ENCODE results near the gene JARID2.

DNA sequence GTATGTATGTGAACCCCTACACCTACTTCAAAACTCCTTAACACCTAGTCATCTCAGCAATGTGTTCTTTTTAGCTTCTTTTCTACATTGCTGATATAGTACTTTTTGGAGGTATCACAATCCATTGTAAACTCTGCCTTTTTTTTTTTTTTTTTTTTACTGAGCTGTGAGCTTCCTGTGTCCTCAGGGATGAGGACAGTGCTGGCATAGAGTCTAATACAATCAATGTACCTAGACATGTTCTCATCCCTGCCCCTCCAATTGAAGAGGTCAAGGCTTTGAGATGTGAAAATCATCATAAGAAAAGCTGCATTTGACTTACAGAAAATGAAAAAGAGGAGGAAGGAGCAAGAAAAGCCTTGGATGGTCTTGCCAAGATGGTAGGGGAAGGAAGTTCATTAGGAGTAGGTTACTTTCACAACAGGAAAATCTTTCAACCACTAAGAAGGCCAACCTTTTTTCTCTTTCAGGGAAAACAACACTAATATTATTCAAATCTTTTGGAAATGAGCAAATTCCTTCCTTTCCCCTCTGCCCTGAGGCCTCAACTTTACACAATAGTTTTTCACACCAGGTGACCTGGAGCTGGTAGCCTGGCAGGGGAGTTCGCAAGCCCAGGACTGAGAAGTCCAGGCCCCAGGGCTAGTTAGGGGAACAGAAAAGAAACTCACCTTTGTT, 2.8 kb upstream of the JARID2 start:
- TF ChIP-seq SIN3A (IDR thresholded peaks at IDR 0.05; ENCODE audit: borderline replicate concordance, insufficient read depth, low read length) (no peak), TAF1 (IDR thresholded peaks at IDR 0.05; ENCODE audit: borderline replicate concordance, insufficient read depth, low read length) (no peak), POLR2AphosphoS5 (IDR thresholded peaks at IDR 0.05; ENCODE audit: low read depth, low read length) (no peak)
- TF ChIP-seq, protein P1, sequence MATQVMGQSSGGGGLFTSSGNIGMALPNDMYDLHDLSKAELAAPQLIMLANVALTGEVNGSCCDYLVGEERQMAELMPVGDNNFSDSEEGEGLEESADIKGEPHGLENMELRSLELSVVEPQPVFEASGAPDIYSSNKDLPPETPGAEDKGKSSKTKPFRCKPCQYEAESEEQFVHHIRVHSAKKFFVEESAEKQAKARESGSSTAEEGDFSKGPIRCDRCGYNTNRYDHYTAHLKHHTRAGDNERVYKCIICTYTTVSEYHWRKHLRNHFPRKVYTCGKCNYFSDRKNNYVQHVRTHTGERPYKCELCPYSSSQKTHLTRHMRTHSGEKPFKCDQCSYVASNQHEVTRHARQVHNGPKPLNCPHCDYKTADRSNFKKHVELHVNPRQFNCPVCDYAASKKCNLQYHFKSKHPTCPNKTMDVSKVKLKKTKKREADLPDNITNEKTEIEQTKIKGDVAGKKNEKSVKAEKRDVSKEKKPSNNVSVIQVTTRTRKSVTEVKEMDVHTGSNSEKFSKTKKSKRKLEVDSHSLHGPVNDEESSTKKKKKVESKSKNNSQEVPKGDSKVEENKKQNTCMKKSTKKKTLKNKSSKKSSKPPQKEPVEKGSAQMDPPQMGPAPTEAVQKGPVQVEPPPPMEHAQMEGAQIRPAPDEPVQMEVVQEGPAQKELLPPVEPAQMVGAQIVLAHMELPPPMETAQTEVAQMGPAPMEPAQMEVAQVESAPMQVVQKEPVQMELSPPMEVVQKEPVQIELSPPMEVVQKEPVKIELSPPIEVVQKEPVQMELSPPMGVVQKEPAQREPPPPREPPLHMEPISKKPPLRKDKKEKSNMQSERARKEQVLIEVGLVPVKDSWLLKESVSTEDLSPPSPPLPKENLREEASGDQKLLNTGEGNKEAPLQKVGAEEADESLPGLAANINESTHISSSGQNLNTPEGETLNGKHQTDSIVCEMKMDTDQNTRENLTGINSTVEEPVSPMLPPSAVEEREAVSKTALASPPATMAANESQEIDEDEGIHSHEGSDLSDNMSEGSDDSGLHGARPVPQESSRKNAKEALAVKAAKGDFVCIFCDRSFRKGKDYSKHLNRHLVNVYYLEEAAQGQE (IDR thresholded peaks at IDR 0.05; ENCODE audit: insufficient read depth in 1 of 2, low read depth in 2 of 2, low read length in 2 of 2): no peak
